ENCODE data around the gene TAAR9.

Gene TAAR9

DNA sequence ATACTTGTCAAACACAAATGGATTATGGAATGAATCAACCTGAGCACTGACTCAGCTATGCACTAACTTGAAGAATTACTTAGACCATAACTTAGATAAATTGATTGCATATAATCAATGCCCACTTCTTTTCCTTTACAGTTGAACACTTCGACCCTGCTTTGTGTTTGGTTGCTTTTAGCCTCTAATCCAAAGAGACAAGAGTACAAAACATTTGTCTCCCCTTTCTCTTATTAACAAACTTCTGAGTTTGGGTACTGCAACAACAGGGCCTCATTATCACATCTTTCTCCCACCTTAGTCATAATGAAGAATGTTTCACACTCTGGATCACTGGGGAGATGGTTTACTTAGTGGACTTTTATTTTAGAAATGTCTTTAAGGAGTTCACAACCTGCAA lies 29.5 kb downstream of the TAAR9 start:
- DNase-seq (ENCODE audit: extremely low read depth, low read depth): no peak
- TF ChIP-seq, protein P1, sequence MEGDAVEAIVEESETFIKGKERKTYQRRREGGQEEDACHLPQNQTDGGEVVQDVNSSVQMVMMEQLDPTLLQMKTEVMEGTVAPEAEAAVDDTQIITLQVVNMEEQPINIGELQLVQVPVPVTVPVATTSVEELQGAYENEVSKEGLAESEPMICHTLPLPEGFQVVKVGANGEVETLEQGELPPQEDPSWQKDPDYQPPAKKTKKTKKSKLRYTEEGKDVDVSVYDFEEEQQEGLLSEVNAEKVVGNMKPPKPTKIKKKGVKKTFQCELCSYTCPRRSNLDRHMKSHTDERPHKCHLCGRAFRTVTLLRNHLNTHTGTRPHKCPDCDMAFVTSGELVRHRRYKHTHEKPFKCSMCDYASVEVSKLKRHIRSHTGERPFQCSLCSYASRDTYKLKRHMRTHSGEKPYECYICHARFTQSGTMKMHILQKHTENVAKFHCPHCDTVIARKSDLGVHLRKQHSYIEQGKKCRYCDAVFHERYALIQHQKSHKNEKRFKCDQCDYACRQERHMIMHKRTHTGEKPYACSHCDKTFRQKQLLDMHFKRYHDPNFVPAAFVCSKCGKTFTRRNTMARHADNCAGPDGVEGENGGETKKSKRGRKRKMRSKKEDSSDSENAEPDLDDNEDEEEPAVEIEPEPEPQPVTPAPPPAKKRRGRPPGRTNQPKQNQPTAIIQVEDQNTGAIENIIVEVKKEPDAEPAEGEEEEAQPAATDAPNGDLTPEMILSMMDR (IDR thresholded peaks at IDR 0.05; ENCODE audit: low read depth, low read length, missing control alignments): no peak

GRCh38 chr6:132568611-132569010 lies 30.5 kb downstream of the TAAR9 start:
- no peak for DNase-seq (ENCODE audit: extremely low read depth, low read depth)
- TF ChIP-seq, protein P1 (IDR thresholded peaks at IDR 0.05; ENCODE audit: low read depth, low read length, missing control alignments): no peak
- no peak overlapping the region for H3K4me3 ChIP-seq (replicated peaks; ENCODE audit: low read depth, low read length)

More for the DNA sequence above, 29.5 kb downstream of the TAAR9 start:
- H3K4me3 ChIP-seq (replicated peaks; ENCODE audit: low read depth, low read length): no peak overlapping the region

GRCh38 chr6:132569170-132569569 lies 31.1 kb downstream of the TAAR9 start:
- H3K4me3 ChIP-seq (replicated peaks; ENCODE audit: low read depth, low read length): no peak overlapping the region
- TF ChIP-seq, protein P1 (IDR thresholded peaks at IDR 0.05; ENCODE audit: low read depth, low read length, missing control alignments): no peak
- DNase-seq (ENCODE audit: extremely low read depth, low read depth): no peak

GRCh38 chr6:132570221-132570777 lies 32.2 kb downstream of the TAAR9 start, which contains the start of gene TAAR6:
Gene TAAR6 (plus strand): TSS chr6:132570322. CDS start chr6:132570322, 0 bp downstream.
- TF ChIP-seq, protein P1 (IDR thresholded peaks at IDR 0.05; ENCODE audit: low read depth, low read length, missing control alignments): no peak
- no peak for DNase-seq (ENCODE audit: extremely low read depth, low read depth)
- H3K4me3 ChIP-seq (replicated peaks; ENCODE audit: low read depth, low read length): no peak within 1 kb of the TSS

- DNase-seq (ENCODE audit: extremely low read depth, low read depth): no peak
- H3K4me3 ChIP-seq (replicated peaks; ENCODE audit: low read depth, low read length): no peak overlapping the region
- TF ChIP-seq, protein P1 (IDR thresholded peaks at IDR 0.05; ENCODE audit: low read depth, low read length, missing control alignments): no peak
Measured at GRCh38 chr6:132571774-132572173, 33.7 kb downstream of the TAAR9 start.

DNA sequence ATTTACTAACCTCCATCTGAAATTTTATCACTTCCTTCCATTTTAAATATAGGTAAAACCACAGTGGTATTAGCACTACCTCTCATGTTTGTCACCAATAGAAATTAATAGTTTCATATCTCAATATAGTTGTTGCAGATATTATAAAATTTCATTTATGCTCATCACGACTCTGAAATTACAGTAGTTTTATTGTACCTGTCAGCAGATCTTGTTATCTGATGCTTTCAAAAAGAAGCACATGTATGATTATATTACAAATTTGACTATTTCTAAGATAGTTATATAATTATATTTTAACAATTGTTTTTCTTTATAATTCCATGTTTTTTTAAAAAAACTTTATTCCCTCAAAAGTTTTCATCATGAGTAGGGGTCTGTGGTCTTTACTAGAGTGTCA lies 46.6 kb downstream of the TAAR9 start:
- TF ChIP-seq, protein P1 (IDR thresholded peaks at IDR 0.05; ENCODE audit: low read depth, low read length, missing control alignments): no peak
- H3K4me3 ChIP-seq (replicated peaks; ENCODE audit: low read depth, low read length): no peak overlapping the region
- DNase-seq (ENCODE audit: extremely low read depth, low read depth): no peak

DNA sequence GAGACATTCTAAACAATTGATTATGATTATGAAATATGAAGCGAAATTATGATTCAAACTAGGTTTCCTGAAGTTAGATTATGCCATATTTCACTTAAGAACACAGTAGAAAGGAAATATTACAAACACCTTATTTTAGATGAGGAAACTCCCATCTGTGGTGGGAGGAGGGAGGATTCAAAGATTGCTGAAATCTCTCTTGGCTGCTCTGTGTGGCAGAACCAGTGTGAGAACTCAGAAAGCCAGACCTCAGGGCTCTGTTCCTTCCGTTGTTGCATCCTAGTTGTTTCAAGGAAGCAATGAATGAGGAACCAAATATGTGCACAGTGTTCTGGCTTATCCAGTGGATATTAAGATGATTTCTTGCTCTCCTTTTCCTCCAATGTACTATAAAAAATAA lies 49.3 kb downstream of the TAAR9 start:
- H3K4me3 ChIP-seq (replicated peaks; ENCODE audit: low read depth, low read length): no peak overlapping the region
- no peak for DNase-seq (ENCODE audit: extremely low read depth, low read depth)
- TF ChIP-seq, protein P1 (IDR thresholded peaks at IDR 0.05; ENCODE audit: low read depth, low read length, missing control alignments): no peak
